Upper lobe of right lung (tissue), 1 donor: ENCODE measurements around the gene CELF4. TPM values are rescaled to one million over a fixed set of nuclear protein-coding genes. Genes with fewer than 3 reads are reported as not detected.

Experiments
- ATAC-seq: fragments of 200-7000 bp; cut with Tn5 transposase; one replicate; pipeline ENCODE4 v1.9.1; 2020; ENCODE audit warnings: mild to moderate bottlenecking, moderate library complexity
- DNase-seq: peaks from one replicate; pipeline ENCODE4 v3.0.0-alpha.2; 2020
- H3K27ac ChIP-seq: fragments of 200-600 bp; one replicate; pipeline ENCODE4 v1.8.0; 2022
- H3K27me3 ChIP-seq: fragments of 200-600 bp; one replicate; pipeline ENCODE4 v1.8.0; 2022; ENCODE audit warnings: mild to moderate bottlenecking
- H3K36me3 ChIP-seq: fragments of 200-600 bp; one replicate; pipeline ENCODE4 v1.8.0; 2022
- H3K4me1 ChIP-seq: fragments of 200-600 bp; one replicate; pipeline ENCODE4 v1.8.0; 2022
- H3K4me3 ChIP-seq: fragments of 200-600 bp; one replicate; pipeline ENCODE4 v1.8.0; 2022; ENCODE audit warnings: mild to moderate bottlenecking
- H3K9me3 ChIP-seq: fragments of 200-600 bp; one replicate; pipeline ENCODE4 v1.8.0; 2022
- intact Hi-C: fragments of 100-400 bp; cut with DNase I; formaldehyde crosslinking; loops from one replicate; pipeline ENCODE4 v1.11.0; 2022
- total RNA-seq: library from RNA; stranded (reverse); fragmentation: NEBNext Ultra II Directional; extraction: Animal tissue kit (Norgen Biotek cat#: 25700); gene quantifications from one replicate; pipeline ENCODE4 v1.2.1, GENCODE V29; 2021
- TF ChIP-seq, protein P1 (sequence below): fragments of 200-600 bp; IDR thresholded peaks from one replicate; pipeline ENCODE4 v1.8.0; 2022; ENCODE audit warnings: antibody characterized with exemption
- donor health status: DM: no; HTN: yes; CAD: no; lungs with severe emphysema.

Gene CELF4
- total RNA-seq, 1 donor from 2014 or later: 1.2 TPM

DNA sequence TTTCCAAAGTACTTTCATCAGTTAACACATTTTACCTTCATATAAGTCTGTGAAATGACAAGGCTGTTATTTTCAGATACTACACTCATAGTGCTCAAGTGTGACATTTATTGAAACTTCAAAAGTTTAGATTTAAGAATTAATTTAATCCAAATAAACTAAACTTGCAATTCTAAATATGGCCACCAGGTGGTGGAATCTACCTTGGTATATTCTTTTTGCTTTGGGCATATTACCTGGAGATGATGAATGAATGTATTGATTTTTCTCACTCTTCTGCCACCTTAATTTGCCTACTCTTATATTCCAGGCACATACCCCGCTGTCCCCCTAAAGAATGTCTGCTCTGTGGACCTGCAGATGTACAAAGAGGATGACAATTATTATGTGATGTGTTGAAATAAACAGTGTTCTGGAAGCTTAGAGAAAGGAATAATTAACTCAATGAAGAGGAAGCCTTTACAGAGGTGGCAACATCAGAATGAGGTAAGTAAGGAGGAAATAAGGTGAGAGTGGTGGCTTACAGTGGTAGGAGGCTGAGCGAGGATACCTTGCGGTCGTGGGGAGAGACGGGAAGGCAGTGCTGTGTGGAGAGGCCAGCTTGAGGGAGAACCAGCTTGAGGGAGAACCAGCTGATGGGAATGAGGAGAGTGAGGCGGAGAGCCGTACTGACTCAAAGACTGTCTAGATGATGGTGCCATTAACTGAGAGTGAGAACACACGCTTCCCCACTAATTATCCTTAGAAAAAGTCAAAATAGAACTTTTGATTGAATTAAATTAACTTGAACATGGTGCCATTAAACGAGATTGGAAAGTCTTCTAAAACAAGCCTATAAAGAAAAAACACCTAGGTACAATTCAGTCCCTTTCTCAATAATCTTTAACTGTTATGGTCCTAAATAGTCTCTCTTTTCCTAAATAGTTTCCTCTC, 179.5 kb downstream of the CELF4 start:
- TF ChIP-seq, protein P1, sequence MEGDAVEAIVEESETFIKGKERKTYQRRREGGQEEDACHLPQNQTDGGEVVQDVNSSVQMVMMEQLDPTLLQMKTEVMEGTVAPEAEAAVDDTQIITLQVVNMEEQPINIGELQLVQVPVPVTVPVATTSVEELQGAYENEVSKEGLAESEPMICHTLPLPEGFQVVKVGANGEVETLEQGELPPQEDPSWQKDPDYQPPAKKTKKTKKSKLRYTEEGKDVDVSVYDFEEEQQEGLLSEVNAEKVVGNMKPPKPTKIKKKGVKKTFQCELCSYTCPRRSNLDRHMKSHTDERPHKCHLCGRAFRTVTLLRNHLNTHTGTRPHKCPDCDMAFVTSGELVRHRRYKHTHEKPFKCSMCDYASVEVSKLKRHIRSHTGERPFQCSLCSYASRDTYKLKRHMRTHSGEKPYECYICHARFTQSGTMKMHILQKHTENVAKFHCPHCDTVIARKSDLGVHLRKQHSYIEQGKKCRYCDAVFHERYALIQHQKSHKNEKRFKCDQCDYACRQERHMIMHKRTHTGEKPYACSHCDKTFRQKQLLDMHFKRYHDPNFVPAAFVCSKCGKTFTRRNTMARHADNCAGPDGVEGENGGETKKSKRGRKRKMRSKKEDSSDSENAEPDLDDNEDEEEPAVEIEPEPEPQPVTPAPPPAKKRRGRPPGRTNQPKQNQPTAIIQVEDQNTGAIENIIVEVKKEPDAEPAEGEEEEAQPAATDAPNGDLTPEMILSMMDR: peak; percentile 74
- H3K27ac ChIP-seq: no peak overlapping the region
- H3K9me3 ChIP-seq: no peaks in the 10 kb centered on the region
- H3K4me1 ChIP-seq: no peaks in the 10 kb centered on the region
- H3K36me3 ChIP-seq: no peaks in the 10 kb centered on the region
- no peak overlapping the region for H3K4me3 ChIP-seq
- no peak for DNase-seq
- no peaks in the 10 kb centered on the region for H3K27me3 ChIP-seq
- no peak for ATAC-seq
- intact Hi-C loops: loop anchor here (10.0 kb wide), 2 partner anchors 89 to 149 kb away; no protein-coding TSS in a partner anchor

DNA sequence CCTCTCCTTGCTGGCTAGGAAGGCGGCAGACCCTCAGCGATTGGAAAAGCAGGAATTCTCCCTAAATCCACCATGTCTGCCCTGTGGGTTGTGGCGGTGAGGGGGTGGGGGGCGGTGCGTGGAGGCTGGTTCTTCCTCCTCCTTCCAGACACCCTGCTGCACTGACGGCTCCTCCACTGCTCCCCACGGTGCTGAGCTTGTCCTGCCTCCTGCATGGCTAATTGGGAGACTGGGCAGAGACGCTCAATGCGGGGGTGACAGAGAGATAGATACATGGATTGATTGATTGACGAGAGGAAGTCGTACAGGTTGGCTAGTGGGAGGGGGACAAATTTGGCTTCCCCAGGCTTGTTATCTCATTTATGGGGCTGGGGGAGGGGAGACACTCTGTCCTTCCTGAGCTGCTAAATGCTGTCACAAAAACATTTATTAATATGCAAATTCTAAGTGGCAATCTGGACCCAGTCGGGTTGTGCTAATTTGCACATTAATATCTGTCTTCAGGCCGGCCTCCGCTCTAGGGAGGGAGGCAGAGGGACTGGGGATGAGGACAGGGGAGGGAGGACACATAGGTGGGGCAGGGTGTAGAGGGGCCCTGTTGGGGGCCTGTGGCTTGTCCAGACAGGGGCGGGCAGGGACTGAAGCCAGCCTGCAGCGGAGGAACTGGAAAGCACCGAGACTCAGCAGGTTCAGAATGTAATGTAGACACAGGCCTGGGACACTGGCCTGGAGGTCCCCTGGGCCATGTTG, 181.6 kb downstream of the CELF4 start:
- ATAC-seq (no peak), DNase-seq (no peak)
- no peak overlapping the region for H3K27ac ChIP-seq
- TF ChIP-seq, protein P1: no peak
- H3K4me3 ChIP-seq: no peak overlapping the region
- no peaks in the 10 kb centered on the region for H3K27me3 ChIP-seq
- no peaks in the 10 kb centered on the region for H3K36me3 ChIP-seq
- H3K4me1 ChIP-seq: no peaks in the 10 kb centered on the region
- no peaks in the 10 kb centered on the region for H3K9me3 ChIP-seq
- intact Hi-C loops: loop anchor here (10.0 kb wide), 2 partner anchors 91 to 151 kb away; no protein-coding TSS in a partner anchor

DNA sequence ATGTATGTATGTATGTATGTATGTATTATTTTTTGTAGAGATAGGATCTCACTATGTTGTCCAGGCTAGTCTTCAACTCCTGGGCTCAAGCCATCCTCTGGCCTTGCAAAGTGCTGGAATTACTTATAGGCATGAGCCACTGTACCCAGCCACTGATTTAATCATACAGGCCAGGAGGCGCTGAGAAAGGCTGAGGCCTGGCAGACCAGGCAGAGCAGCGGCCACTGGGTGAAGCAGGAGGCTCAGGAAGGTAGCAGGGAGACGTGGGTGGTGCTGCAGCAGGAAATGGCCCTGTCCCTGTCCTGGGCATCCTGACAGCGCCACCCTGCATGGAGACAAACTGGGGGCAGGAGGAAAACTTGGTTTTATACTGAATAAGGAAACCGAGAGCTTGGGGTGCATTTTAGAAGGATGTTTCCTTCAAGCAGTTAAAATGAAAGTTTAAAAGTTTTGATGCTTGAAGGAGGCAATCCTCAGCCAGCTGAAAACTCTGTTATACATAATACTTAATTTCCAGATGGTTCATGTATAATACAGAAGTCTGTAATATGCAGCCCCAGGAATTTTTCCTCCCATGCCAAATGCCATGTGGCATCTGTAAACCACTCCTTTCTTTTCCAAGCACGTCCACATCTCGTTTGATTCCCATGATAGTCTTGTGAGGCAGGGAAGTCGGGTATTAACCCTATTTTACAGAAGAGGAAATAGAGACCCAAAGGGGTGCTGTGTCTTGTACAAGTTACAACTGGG, 182.4 kb downstream of the CELF4 start:
- Histone ChIP-seq H3K4me1 (no peaks in the 10 kb centered on the region), H3K36me3 (no peaks in the 10 kb centered on the region), H3K27ac (no peak overlapping the region), H3K4me3 (no peak overlapping the region), H3K9me3 (no peaks in the 10 kb centered on the region), H3K27me3 (no peaks in the 10 kb centered on the region)
- ATAC-seq: no peak
- TF ChIP-seq, protein P1: no peak
- DNase-seq: no peak
- intact Hi-C loops: loop anchor here (10.0 kb wide), 2 partner anchors 92 to 152 kb away; no protein-coding TSS in a partner anchor

DNA sequence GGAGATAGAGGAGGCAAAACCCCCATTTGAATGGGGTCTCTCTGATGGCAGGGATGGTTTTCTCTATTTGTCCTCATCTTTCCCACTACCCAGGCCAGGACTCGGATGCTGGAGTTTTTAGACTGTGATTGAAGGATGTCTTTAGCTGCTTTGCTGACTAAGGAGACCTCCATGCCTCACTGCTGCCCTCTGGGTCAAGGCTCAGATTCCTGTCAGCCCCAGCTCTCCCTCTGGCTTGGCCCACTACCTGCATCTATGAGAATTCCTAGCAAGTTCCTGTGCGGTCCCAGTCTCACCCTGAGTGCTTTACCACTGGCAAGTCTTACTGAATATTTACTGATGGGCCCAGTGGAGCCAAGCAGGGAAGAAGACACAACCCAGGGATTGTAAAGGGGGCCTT, 184.0 kb downstream of the CELF4 start:
- intact Hi-C loops: loop anchor here (10.0 kb wide), 2 partner anchors 93 to 153 kb away; no protein-coding TSS in a partner anchor
- Histone ChIP-seq H3K27me3 (peaks cover 7% of the 10 kb centered on the region), H3K9me3 (no peaks in the 10 kb centered on the region), H3K27ac (no peak overlapping the region), H3K36me3 (no peaks in the 10 kb centered on the region), H3K4me3 (no peak overlapping the region), H3K4me1 (no peaks in the 10 kb centered on the region)
- ATAC-seq (no peak), DNase-seq (no peak)
- TF ChIP-seq, protein P1: no peak

DNA sequence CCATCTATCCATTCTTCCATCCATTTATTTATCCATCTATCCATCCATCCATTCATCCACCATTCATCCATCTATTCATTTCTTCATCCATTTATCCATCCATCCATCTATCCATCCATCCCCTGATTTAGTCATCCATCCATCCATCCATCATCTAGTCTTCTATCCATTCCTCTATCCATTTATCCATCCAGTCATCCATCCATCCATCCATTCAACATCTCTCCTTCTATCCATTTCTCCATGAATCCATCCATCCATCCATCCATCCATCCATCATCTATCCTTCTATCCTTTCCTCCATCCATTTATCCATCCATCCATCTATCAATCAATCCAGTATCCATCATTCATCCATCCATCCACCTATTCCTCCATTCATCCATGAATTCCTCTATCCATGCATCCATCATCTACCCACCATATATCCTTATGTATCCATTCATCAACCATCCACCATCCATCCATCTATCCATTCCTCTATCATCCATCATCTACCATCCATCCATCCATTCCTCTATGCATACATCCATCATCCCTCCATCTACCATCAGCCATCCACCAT, 185.0 kb downstream of the CELF4 start:
- ATAC-seq: no peak

More for the DNA sequence above, 185.0 kb downstream of the CELF4 start:
- TF ChIP-seq, protein P1: no peak
- peaks cover 7% of the 10 kb centered on the region for H3K27me3 ChIP-seq
- no peaks in the 10 kb centered on the region for H3K4me1 ChIP-seq
- no peak for DNase-seq
- no peaks in the 10 kb centered on the region for H3K36me3 ChIP-seq
- H3K9me3 ChIP-seq: no peaks in the 10 kb centered on the region
- intact Hi-C loops: loop anchor here (10.0 kb wide), 2 partner anchors 94 to 154 kb away; no protein-coding TSS in a partner anchor
- H3K4me3 ChIP-seq: no peak overlapping the region
- H3K27ac ChIP-seq: no peak overlapping the region
